ENCODE measurements around the gene ERAP2.
A peak's percentile ranks its signal among the peaks of the same experiment; 100 is the strongest.

The ERAP2 gene

GRCh38 chr5:96859375-96859774 is 16.9 kb upstream of the ERAP2 start:
- no peak for DNase-seq (ENCODE audit: low spot score)
- ChIA-PET POLR2A (ENCODE audit: low non-redundant PET) (no interaction called here), CTCF (interaction anchor here (0.9 kb wide), 1 partner anchor 9 kb away, joined by 3 read pairs; no protein-coding TSS in a partner anchor)
- no peak overlapping the region for H3K27ac ChIP-seq
- no peak for TF ChIP-seq CTCF (conservative IDR thresholded peaks at IDR 0.05; ENCODE audit: low read depth)

- no peak overlapping the region for H3K27ac ChIP-seq
- no peak for DNase-seq (ENCODE audit: low spot score)
- no peak for TF ChIP-seq CTCF (conservative IDR thresholded peaks at IDR 0.05; ENCODE audit: low read depth)
- ChIA-PET CTCF (interaction anchor here (0.6 kb wide), 1 partner anchor 13 kb away, joined by 3 read pairs; no protein-coding TSS in a partner anchor), POLR2A (ENCODE audit: low non-redundant PET) (no interaction called here)
Measured at GRCh38 chr5:96861076-96861475, 15.2 kb upstream of the ERAP2 start.

- DNase-seq (ENCODE audit: low spot score), result no peak
- H3K27ac ChIP-seq, result no peak overlapping the region
- CTCF ChIA-PET, result interaction anchor here (0.5 kb wide), 2 partner anchors 42 to 281 kb away, joined by 3 to 4 read pairs; no protein-coding TSS in a partner anchor
- POLR2A ChIA-PET (ENCODE audit: low non-redundant PET), result no interaction called here
- no peak for TF ChIP-seq CTCF (conservative IDR thresholded peaks at IDR 0.05; ENCODE audit: low read depth)
Measured at GRCh38 chr5:96863114-96863513, 13.2 kb upstream of the ERAP2 start.

GRCh38 chr5:96863949-96864584 is 12.2 kb upstream of the ERAP2 start:
- POLR2A ChIA-PET (ENCODE audit: low non-redundant PET), result no interaction called here
- CTCF ChIA-PET, result no interaction called here

GRCh38 chr5:96864922-96865530 is 11.3 kb upstream of the ERAP2 start:
- DNase-seq (ENCODE audit: low spot score), result no peak
- POLR2A ChIA-PET (ENCODE audit: low non-redundant PET), result no interaction called here
- CTCF ChIA-PET, result interaction anchor here (0.6 kb wide), 1 partner anchor 284 kb away, joined by 3 read pairs; no protein-coding TSS in a partner anchor
- H3K27ac ChIP-seq, result no peak overlapping the region
- TF ChIP-seq CTCF (conservative IDR thresholded peaks at IDR 0.05; ENCODE audit: low read depth), result no peak

More at GRCh38 chr5:96863949-96864584, 12.2 kb upstream of the ERAP2 start:
- DNase-seq (ENCODE audit: low spot score), result no peak
- no peak overlapping the region for H3K27ac ChIP-seq
- no peak for TF ChIP-seq CTCF (conservative IDR thresholded peaks at IDR 0.05; ENCODE audit: low read depth)

GRCh38 chr5:96868603-96869371 is 7.5 kb upstream of the ERAP2 start:
- H3K27ac ChIP-seq, result no peak overlapping the region
- peak; percentile 94 for TF ChIP-seq CTCF (conservative IDR thresholded peaks at IDR 0.05; ENCODE audit: low read depth)
- ChIA-PET POLR2A (ENCODE audit: low non-redundant PET) (no interaction called here), CTCF (interaction anchor here (0.6 to 2.0 kb wide), 26 partner anchors 8 to 312 kb away, joined by 3 to 15 read pairs (median 3); partner anchors contain the start of gene LIX1)
- peak; percentile 68 for DNase-seq (ENCODE audit: low spot score)

Data from RWPE1 (cell line).